HepG2 (cell line): Measurements from ENCODE around the gene TIA1. TPM values are rescaled to one million over a fixed set of nuclear protein-coding genes. Genes with fewer than 3 reads are reported as not detected.
A peak's percentile ranks its signal among the peaks of the same experiment; 100 is the strongest.

Experiments
- ATM ChIP-seq: fragments of 450-650 bp; IDR thresholded peaks from 2 replicates; pipeline ENCODE4 v1.7.1; 2017; ENCODE audit warnings: mild to moderate bottlenecking, borderline replicate concordance
- BRD4 ChIP-seq: sonication (generic); formaldehyde crosslinking; IDR thresholded peaks from 2 replicates; pipeline ENCODE4 v1.4.0; 2020; ENCODE audit warnings: missing genetic modification reagents
- BRF2 ChIP-seq: sonication (generic); formaldehyde crosslinking; IDR thresholded peaks from 2 replicates; pipeline ENCODE4 v1.8.1; 2022; ENCODE audit warnings: mild to moderate bottlenecking, missing genetic modification reagents
- GLMP ChIP-seq: sonication (generic); formaldehyde crosslinking; IDR thresholded peaks from 2 replicates; pipeline ENCODE4 v1.9.0; 2021; ENCODE audit warnings: missing genetic modification reagents, mild to moderate bottlenecking, borderline replicate concordance
- MAF1 ChIP-seq: sonication (generic); formaldehyde crosslinking; IDR thresholded peaks from 2 replicates; pipeline ENCODE4 v1.5.0; 2020; ENCODE audit warnings: missing genetic modification reagents, borderline replicate concordance
- MLLT10 ChIP-seq: sonication (generic); formaldehyde crosslinking; IDR thresholded peaks from 2 replicates; pipeline ENCODE4 v1.4.0; 2020; ENCODE audit warnings: missing genetic modification reagents
- NR2F6 ChIP-seq, 2 experiments: IDR thresholded peaks; 2 replicates each; pipeline ENCODE4 v1.6.1; 2016; ENCODE audit warnings: antibody characterized with exemption in 1 of 2, mild to moderate bottlenecking in 1 of 2
- SRF ChIP-seq: IDR thresholded peaks from 2 replicates; pipeline ENCODE4 v1.6.1; 2011; ENCODE audit warnings: mild to moderate bottlenecking, low read depth, low read length, moderate library complexity
- SSRP1 ChIP-seq: IDR thresholded peaks from 2 replicates; pipeline ENCODE4 v1.6.1; 2016; ENCODE audit warnings: control low read depth
- TCF7L2 ChIP-seq: IDR thresholded peaks from 2 replicates; pipeline ENCODE4 v1.6.1; 2011; ENCODE audit warnings: mild to moderate bottlenecking, low read depth, low read length, moderate library complexity
- ZBTB46 ChIP-seq: sonication (generic); formaldehyde crosslinking; IDR thresholded peaks from 2 replicates; pipeline ENCODE4 v1.4.0; 2020; ENCODE audit warnings: mild to moderate bottlenecking, missing genetic modification reagents, borderline replicate concordance
- ZNF10 ChIP-seq: sonication (generic); formaldehyde crosslinking; IDR thresholded peaks from 2 replicates; pipeline ENCODE4 v1.4.0; 2020; ENCODE audit warnings: mild to moderate bottlenecking, low read depth, missing genetic modification reagents, borderline replicate concordance
- ZNF768 ChIP-seq: sonication (generic); formaldehyde crosslinking; IDR thresholded peaks from 2 replicates; pipeline ENCODE4 v1.4.0; 2020; ENCODE audit warnings: missing genetic modification reagents
- ZNF777 ChIP-seq: sonication (generic); formaldehyde crosslinking; IDR thresholded peaks from 2 replicates; pipeline ENCODE4 v1.4.0; 2020; ENCODE audit warnings: missing genetic modification reagents
- polyA plus RNA-seq, 8 experiments: library from polyadenylated mRNA; depleted of rRNA in 3 of 8; stranded (reverse) in 7 of 8; unstranded in 1 of 8; fragments of >200 nt; fragmentation: Illumina TruSeq in 4 of 8; extraction: Trizol in 4 of 8; gene quantifications; 2 replicates each; pipeline versions ENCODE4 v1.2.1 to v1.2.3, GENCODE V29; 2011 to 2016; ENCODE audit warnings: low read depth in 4 of 8, missing spikeins in 1 of 8, mixed read lengths in 1 of 8; ENCODE audit not compliant: insufficient read depth in 1 of 8
- total RNA-seq, 5 experiments: library from RNA; depleted of rRNA; stranded (reverse); fragments of >200 nt; fragmentation: Illumina TruSeq; extraction: Trizol; gene quantifications; 2 replicates each; pipeline ENCODE4 v1.2.3, GENCODE V29; 2016; ENCODE audit warnings: low read depth in 1 of 5
- TF ChIP-seq, protein P1 (sequence below): sonication (generic); formaldehyde crosslinking; IDR thresholded peaks from 2 replicates; pipeline ENCODE4 v1.4.0; 2020; ENCODE audit warnings: mild to moderate bottlenecking, missing genetic modification reagents
- TF ChIP-seq, protein P2 (sequence below): IDR thresholded peaks from 2 replicates; pipeline ENCODE4 v1.6.1; 2012; ENCODE audit warnings: inconsistent platforms
- TF ChIP-seq, protein P3 (sequence below): sonication (generic); formaldehyde crosslinking; IDR thresholded peaks from 2 replicates; pipeline ENCODE4 v1.5.1; 2020; ENCODE audit warnings: missing genetic modification reagents, mild to moderate bottlenecking, borderline replicate concordance
- TF ChIP-seq, protein P4 (sequence below): sonication (generic); formaldehyde crosslinking; IDR thresholded peaks from 2 replicates; pipeline ENCODE4 v1.8.0; 2022; ENCODE audit warnings: mild to moderate bottlenecking, missing genetic modification reagents, moderate library complexity
- TF ChIP-seq, protein P5 (sequence below): sonication (generic); formaldehyde crosslinking; IDR thresholded peaks from 2 replicates; pipeline ENCODE4 v1.4.0; 2020; ENCODE audit warnings: mild to moderate bottlenecking, missing genetic modification reagents

Gene TIA1
- total and polyA plus RNA-seq, 2 of the 13 experiments (the other 11 are each of a cell fraction or from before 2014, with no cell fraction given), result 209 to 319 TPM

DNA sequence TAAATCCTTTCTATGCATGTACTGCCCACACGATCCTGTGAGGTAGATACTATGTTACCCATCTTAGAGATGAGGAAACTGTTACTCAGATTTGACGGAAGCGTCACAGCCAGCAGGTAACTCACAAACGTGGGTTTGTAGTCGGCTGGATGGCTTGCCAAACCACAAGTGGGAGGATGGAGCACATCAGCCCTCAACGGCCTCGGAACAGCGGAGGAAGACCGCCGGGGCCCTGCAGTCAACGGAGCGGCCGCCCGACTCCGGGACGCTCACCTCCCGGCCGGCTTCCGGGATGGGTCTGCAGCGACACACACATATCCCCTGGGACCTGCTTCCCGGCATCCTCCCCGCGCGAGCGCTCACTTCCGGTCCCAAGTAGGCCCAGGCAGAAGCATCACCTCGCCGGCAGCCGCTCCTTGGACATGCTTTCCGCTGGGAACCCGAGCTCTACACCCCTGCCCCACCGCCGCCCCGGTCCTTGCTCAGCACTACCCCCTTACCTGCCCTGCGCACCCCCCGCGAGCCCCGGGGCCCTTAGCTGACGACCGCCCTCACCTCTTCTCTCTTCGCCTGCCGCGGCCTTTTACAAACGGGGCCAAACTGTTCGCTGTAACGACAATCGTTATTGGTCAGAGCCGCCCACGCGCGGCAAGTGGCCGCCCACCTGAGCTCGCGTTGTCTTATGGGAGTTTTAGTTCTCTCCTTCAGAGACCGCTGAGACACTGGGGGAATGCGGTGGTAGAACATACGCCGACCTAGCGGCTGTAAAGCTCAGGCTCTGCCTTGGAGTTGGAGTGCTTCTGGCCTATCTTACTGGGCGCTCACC lies 57.8 kb downstream of the TIA1 start, which contains the start of gene C2orf42 (continued):
- TF ChIP-seq ZBTB46 (CRISPR knock-in tag) (0 out of 2 replicates have a peak, but pooled peaks have one; percentile 34), SRF (peak; percentile 8), ZNF768 (CRISPR knock-in tag) (peak; percentile 83), MAF1 (no peak), ZNF10 (no peak), SSRP1 (no peak; the same call in 1 of the 2 replicates), NR2F6 (IDR thresholded peaks at IDR 0.05) (no peak), NR2F6 (CRISPR knock-in tag; IDR thresholded peaks at IDR 0.05) (peak; percentile 51), BRD4 (no peak), MLLT10 (no peak), TCF7L2 (no peak), GLMP (CRISPR knock-in tag) (no peak), ATM (no peak), ZNF777 (CRISPR knock-in tag) (no peak; the same call in 1 of the 2 replicates), BRF2 (CRISPR knock-in tag) (no peak)
- TF ChIP-seq, protein P1, sequence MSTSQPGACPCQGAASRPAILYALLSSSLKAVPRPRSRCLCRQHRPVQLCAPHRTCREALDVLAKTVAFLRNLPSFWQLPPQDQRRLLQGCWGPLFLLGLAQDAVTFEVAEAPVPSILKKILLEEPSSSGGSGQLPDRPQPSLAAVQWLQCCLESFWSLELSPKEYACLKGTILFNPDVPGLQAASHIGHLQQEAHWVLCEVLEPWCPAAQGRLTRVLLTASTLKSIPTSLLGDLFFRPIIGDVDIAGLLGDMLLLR (CRISPR knock-in tag), result peak; percentile 24
- TF ChIP-seq, protein P2, sequence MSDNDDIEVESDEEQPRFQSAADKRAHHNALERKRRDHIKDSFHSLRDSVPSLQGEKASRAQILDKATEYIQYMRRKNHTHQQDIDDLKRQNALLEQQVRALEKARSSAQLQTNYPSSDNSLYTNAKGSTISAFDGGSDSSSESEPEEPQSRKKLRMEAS, result peak; percentile 71; the same call in 1 of the 2 replicates
- TF ChIP-seq, protein P3, sequence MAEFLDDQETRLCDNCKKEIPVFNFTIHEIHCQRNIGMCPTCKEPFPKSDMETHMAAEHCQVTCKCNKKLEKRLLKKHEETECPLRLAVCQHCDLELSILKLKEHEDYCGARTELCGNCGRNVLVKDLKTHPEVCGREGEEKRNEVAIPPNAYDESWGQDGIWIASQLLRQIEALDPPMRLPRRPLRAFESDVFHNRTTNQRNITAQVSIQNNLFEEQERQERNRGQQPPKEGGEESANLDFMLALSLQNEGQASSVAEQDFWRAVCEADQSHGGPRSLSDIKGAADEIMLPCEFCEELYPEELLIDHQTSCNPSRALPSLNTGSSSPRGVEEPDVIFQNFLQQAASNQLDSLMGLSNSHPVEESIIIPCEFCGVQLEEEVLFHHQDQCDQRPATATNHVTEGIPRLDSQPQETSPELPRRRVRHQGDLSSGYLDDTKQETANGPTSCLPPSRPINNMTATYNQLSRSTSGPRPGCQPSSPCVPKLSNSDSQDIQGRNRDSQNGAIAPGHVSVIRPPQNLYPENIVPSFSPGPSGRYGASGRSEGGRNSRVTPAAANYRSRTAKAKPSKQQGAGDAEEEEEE (CRISPR knock-in tag), result no peak
- TF ChIP-seq, protein P4, sequence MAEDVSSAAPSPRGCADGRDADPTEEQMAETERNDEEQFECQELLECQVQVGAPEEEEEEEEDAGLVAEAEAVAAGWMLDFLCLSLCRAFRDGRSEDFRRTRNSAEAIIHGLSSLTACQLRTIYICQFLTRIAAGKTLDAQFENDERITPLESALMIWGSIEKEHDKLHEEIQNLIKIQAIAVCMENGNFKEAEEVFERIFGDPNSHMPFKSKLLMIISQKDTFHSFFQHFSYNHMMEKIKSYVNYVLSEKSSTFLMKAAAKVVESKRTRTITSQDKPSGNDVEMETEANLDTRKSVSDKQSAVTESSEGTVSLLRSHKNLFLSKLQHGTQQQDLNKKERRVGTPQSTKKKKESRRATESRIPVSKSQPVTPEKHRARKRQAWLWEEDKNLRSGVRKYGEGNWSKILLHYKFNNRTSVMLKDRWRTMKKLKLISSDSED (CRISPR knock-in tag), result no peak
- TF ChIP-seq, protein P5, sequence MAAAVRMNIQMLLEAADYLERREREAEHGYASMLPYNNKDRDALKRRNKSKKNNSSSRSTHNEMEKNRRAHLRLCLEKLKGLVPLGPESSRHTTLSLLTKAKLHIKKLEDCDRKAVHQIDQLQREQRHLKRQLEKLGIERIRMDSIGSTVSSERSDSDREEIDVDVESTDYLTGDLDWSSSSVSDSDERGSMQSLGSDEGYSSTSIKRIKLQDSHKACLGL (CRISPR knock-in tag), result peak; percentile 31; the same call in 1 of the 2 replicates
